Sciatic nerve (tissue), 2 donors: Measurements from ENCODE around the gene SPR. TPM values are rescaled to one million over a fixed set of nuclear protein-coding genes. Genes with fewer than 3 reads are reported as not detected.

Experiments used
- ATAC-seq: fragments of 200-7000 bp; cut with Tn5 transposase; one replicate; pipeline ENCODE4 v1.9.1; 2020; ENCODE audit warnings: mild to moderate bottlenecking, moderate library complexity
- DNase-seq: peaks from one replicate; pipeline ENCODE4 v3.0.0-alpha.2; 2020; ENCODE audit warnings: low spot score
- intact Hi-C: fragments of 100-400 bp; cut with DNase I; formaldehyde crosslinking; loops from one replicate; pipeline ENCODE4 v1.14.2; 2022
- total RNA-seq: library from RNA; stranded (reverse); fragmentation: NEBNext Ultra II Directional; extraction: Animal tissue kit (Norgen Biotek cat#: 25700); gene quantifications from one replicate; pipeline ENCODE4 v1.2.1, GENCODE V29; 2021
- donor health status: DM: no; HTN: no; CAD: no.
- donor health status: DM: no; HTN: no; CAD: no.

SPR gene
- total RNA-seq, 1 donor from 2014 or later = 14.4 TPM

DNA sequence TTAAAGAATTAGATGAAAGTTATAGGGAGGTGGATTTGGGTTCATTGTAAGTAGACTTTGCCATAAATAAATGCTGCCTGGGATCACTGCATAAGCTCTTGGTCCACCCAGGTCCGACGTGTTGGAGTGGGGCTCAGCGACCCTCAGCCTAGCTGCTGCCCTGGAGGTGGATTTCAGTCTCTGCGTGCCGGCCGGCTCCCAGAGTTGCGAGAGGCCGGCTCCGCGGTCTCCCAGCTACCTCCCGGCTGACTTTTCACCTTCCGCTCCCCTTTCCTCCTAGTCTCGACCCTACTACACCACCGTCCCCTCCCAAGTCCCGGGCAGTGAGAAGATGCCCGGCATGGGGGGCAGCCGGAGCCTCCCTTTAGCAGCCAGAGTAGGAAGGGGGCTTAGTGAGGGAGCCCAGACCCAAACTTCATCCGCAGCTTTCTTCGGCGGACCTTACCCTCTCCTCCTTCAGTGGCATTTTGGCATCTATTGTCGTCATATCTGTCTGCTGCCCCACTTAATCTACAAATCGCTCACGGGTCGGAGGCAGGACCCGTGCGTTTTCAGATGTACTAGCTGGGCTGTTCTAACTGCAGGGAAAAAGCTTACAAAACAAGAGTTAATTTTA is 38.2 kb downstream of the SPR start:
- intact Hi-C loops = no loop called here
- no peak for DNase-seq
- no peak for ATAC-seq

DNA sequence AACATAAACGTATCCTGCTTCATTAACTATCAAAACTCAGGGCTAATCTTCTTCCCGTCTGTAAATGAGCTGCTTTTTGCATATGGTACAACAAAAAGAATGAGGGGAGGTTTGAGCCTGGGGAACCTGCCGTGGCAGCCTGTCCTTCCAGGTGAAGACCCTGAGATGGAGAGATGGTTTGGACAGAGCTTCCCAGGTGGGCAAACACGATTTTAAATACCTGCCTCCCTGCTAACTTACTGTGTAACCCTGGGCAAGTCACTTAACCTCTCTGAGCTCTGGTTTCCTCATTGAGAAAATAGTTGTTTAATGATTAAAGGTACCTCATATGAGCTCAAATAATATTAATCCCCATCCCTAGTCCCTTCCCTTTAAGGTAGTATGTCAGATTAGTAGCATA is 39.2 kb downstream of the SPR start:
- intact Hi-C loops = no loop called here
- ATAC-seq (no peak), DNase-seq (no peak)

DNA sequence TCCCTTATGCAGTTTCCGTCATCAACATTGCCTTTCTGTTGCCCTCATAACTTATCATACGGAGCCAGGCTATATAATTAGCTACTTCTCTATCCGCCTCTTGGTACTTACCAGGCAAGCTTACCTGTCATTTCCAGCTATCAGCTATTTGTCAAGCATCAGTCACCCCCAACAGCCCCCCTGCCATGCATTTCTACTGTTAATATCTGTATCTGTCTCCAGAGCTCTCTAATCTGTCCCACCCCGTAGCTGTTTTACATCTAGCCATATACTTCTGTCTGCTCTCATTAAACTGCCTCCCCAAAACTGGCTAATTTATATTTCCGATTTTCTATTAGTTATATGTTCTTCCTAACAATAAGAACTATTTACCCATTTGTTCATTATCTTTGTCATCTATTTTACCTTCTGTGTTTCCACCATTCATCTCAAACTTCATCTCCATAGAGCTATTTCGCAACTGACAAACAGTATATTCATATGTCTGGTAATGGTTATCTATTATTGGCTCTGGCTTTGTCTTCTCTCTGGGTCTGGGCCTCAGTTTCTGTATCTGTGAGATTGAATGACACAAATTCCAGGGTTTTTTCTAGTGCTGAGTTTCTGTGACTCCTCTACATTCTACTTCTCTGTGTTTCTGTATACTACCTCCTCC is 39.7 kb downstream of the SPR start:
- intact Hi-C loops = no loop called here
- ATAC-seq = no peak
- DNase-seq = no peak

DNA sequence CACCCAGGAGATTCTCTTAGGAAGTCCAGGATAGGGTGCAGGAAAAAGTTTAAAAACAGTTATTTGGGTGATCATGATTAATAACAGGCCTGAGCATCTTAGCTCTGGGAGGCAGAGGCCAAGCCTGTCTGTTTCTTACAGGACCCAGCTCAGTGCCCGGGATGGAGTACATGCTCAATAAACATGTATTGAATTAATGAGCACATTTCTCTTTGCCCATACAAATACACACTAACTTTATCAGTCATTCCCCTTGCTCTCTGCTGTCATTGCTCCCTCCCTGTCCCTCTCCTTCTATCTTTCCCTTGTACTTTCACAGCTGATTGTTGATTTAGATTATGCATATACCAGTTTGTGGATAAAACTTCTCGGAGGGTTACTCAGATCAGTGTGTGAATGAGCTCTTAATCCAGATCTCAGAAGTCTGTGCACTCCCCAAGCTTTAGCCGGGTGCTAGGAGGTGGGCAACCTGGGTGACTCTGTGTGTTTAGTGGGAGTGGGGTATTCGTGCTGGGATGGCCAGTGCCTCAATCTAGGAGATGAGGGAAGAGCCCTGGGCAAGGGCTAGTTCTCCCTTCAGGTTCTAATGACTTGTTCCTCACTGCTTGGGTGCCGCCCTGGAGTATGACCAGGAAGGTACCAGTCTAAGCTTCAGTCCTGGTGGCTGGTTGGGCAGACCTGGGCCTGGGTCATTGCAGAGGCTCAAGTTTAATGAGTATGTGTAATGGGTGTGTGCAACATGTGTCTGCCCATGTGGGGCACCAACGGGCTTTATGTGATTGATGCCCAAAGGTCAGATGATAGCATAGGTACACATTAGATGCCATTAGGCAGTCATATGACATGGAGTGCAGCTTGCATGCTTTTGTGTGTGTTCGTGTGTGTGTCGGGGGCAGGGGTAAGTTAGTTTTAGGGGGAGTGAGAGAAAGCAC is 40.7 kb downstream of the SPR start:
- intact Hi-C loops = no loop called here
- ATAC-seq (no peak), DNase-seq (no peak)

DNA sequence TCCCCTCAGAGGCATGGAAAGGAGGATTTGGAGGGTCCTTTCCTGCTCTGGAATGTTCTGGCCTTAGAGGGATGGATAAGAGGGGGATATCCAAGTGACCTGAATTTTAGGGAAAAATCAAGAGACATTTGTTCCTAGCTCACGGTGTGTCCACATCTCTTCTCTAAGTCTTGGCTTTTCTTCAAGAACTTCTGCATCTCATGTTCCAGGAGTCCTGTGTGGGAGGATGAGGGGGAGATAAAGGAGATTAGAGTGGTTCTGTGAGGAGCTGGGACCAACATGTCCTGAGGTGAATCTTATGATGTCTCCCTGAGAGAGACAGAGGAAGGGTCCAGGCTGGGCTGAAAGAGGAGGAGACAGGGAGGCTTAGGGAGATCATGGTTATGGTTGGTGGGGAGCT is 41.8 kb downstream of the SPR start:
- intact Hi-C loops = no loop called here
- DNase-seq = no peak
- no peak for ATAC-seq

DNA sequence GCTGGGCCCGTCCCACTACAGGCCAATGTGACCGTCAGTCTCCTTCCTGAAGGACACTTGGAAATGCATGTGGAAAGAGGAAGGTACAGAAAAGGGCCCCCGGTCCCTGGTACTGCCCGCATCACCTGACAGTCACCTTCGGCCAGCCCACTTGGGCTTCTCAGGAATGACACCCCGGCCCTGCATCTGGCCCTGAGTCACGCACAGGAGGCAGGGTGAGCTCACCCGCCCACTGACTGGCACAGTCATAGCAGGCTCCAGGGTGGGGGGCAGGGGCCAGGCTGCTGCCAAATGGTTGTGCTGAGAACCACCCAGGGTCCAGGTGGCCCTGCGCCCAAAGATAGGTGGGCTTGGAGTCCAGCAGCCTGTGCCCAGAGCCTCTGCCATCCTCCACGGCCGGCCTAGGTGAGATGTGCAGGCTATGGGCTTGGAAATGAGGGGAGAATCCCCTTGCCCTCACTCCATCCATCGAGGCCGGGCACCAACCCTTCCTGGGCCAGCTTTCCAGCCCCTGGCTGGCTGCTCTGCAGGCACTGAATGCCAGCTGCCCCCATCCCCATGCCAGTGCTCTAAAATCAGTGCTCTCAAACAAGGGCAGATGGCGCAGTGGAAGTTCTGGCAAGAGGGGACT is 44.2 kb downstream of the SPR start:
- ATAC-seq (no peak), DNase-seq (peak; percentile 43)
- intact Hi-C loops = no loop called here

DNA sequence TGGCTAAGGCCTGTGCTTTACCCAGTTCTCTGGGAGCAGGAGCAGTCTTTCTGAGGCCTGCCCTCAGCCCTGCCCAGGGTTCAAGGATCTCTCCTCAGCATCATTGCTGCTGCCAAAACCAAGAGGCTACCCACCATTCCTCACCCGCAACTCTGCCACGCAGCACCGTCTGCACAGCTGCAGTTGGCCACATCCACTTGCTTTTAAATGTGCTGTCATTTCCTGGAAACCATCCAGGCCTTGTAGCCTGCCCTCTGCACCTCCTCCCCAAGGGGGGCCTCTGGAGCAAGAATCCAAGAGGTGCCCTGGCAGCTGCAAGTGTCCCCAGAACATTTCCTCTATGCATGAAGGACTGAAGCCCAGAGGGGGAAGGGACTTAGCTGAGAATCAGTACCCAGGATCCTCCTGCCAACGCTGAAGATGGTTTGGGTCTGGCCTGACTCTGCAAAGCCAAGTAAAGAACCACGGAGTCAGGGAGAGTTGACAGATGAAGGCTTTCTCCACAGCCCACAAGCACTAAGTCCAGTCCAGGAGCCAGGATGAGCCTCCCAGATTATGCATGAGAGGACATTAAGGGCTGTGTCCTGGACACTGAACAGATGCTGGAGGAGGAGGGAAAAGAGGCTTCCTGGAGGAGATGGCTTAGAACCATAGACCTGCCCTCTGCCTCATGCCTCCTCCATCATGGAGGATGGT is 45.0 kb downstream of the SPR start:
- ATAC-seq = no peak
- DNase-seq = peak; percentile 41
- intact Hi-C loops = no loop called here

DNA sequence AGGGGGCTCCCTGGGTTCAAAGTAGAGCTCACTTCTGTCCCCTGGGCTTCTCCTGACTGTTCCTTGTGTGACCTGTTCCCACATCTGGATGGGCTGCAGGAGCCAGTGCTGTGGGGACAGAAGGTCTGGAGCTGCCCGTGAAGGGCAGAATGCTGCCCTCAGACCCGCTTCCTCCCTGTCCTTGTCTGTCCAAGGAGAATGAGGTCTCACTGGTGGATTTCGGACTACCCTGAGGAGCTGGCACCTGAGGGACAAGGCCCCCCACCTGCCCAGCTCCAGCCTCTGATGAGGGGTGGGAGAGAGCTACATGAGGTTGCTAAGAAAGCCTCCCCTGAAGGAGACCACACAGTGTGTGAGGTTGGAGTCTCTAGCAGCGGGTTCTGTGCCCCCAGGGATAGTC is 45.6 kb downstream of the SPR start:
- no peak for ATAC-seq
- no peak for DNase-seq
- intact Hi-C loops = no loop called here

DNA sequence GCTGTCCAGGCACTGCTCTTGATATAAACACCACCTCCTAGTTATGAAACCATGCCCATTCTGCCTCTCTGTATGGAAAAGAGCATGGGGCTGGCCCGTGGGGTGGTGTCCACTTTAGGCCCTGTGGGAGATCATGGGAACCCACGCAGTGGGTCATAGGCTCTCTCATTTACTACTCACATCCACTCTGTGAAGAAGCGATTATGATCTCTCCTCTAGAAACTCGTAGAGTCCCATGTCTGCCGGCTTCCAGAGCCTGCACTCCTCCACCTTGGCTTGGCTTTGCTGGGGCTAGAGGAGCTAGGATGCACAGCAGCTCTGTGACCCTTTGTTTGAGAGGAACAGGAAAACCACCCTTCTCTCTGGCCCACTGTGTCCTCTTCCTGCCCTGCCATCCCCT is 46.0 kb downstream of the SPR start:
- no peak for ATAC-seq
- no peak for DNase-seq
- intact Hi-C loops = no loop called here

DNA sequence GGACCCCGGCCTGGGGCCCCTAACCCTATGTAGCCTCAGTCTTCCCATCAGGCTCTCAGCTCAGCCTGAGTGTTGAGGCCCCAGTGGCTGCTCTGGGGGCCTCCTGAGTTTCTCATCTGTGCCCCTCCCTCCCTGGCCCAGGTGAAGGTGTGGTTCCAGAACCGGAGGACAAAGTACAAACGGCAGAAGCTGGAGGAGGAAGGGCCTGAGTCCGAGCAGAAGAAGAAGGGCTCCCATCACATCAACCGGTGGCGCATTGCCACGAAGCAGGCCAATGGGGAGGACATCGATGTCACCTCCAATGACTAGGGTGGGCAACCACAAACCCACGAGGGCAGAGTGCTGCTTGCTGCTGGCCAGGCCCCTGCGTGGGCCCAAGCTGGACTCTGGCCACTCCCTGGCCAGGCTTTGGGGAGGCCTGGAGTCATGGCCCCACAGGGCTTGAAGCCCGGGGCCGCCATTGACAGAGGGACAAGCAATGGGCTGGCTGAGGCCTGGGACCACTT is 46.5 kb downstream of the SPR start:
- ATAC-seq (no peak), DNase-seq (no peak)
- intact Hi-C loops = no loop called here

DNA sequence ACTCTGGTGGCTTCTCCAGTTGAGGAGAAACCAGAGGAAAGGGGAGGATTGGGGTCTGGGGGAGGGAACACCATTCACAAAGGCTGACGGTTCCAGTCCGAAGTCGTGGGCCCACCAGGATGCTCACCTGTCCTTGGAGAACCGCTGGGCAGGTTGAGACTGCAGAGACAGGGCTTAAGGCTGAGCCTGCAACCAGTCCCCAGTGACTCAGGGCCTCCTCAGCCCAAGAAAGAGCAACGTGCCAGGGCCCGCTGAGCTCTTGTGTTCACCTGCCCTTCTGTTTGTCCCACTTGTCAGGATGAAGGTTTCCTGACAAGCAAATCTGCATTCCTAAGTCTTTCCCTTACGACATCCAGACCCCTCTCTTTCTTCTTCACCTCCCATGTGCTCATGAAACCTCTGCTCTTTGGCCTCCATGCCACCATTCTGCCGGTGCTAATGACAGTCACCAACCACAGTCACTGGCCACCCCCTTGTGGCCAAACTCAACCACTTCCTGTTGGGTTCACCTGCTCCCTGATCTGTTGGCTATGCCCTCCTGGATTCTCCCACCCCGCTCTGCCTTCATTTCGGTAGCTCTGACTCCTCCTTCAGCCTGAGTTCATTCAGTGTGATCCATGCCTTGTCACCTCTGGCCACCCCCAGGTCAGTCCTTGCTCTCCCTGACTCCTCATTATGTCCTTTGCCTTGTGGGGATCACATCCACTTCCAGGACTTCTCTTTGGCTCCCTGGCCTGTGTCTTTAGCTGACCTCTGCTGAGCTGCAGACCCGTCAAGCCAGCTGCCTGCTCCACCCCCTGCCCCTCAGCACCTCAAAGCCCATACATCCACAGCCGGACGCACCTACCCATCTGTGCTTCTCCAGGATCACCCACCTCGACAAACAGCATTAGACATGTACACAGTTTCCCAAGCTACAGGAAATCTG is 47.7 kb downstream of the SPR start:
- intact Hi-C loops = no loop called here
- ATAC-seq = no peak
- DNase-seq = no peak

DNA sequence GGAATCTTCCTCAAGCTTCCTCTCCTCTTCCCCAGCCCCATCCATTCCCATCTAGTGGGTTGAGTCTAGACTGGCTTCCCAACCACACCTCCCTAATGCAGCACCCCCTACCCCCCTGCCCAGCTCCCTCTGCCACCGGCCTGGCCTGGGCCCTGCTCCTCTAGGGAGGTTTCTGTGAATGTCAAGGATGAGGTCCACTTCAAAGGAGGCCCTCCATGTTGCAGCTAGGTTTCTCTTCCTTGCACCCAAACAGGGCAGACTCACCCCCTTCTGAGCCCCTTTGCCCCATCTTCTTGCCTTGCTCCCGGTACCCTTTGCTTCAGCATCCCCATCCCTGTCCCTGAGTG is 48.4 kb downstream of the SPR start:
- no peak for ATAC-seq
- no peak for DNase-seq
- intact Hi-C loops = no loop called here

DNA sequence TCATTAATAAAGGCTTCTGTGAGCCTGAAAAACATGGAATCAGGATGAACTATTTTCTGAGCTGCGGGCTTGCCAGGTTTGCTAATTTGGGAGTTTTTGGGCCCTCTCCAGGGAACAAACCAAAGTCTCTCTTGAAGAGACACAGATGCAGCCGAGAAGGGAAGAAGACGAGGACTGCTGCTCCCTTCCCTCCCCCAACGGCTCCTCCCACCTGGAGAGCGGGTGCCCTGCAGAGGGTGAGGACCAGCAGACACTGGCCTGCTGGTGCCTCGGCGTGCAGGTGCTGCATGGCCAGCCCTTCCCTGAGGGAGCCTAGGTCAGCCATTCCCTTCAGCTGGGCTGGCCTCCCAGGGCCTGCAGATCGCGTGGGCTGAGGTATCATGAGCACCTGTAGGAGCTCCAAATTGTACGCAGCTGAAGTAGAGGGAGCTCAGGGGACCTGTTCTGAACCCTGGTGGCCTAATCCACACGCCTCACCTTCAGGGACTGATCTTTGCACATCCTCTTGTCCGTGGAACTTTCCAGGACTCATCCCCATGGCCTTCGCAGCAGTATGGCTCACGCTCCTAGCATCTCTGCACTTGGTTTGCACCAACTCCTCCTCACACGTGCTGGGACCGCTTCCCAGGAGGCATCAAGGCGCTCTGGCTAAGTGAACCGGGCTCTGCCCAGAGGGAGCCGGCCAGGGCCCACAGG is 49.6 kb downstream of the SPR start:
- ATAC-seq = no peak
- DNase-seq = no peak
- intact Hi-C loops = no loop called here

DNA sequence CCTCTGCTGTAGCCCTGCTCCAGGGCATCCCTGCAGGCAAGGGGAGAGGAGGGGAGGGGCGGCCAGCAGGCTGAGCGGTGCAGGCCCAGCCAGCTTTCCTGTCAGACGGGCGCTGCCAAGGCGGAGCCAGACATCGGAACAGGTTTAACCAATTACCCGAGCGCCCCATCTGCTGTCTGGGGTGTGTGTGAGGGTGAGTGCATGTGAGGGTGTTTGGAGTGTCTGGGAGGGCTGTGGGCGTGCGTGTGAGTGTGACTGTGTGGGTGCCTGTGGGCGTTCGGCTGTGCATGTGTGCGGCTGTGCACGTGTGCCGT is 50.1 kb downstream of the SPR start:
- intact Hi-C loops = no loop called here
- ATAC-seq = no peak
- no peak for DNase-seq

DNA sequence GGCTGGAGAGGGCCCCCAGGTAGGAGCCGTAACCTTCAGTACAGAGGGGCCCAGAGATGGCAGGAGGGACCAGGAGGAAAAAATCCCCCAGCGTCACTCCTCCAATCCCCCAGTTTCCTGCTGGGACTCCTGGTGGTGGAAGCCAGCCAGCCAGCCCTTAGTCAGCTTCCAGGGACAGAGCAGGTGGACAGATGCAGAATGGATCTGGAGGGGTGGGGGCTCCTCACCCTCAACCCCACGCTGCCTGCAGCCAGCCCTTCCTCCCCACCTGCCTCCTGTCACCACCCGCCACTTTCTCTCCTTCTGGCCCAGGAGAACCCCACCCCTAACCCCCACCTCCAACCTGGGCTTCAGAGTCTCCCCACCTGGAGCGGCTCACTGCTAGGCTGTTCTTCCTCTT is 51.2 kb downstream of the SPR start:
- intact Hi-C loops = no loop called here
- DNase-seq = no peak
- no peak for ATAC-seq

DNA sequence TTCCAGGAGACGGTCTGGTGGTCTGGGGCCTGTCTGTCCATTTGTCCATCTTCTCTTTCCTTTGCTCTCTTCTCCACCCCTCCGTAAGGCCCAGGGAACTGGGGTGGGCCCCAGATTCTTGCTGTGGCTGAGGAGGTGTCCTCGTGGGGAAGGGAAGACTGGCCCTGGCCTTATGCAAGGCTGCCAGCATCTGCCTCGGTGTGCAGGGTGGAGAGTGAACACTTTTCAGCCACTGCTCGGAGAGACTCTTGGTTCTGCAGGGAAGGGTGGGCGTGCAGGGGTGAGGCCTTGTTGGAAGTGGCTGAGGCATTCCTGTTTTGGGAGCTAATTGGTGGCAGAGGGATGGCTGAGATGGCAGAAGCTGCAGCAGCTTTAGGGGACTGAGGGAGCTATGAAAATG is 53.2 kb downstream of the SPR start:
- intact Hi-C loops = no loop called here

DNA sequence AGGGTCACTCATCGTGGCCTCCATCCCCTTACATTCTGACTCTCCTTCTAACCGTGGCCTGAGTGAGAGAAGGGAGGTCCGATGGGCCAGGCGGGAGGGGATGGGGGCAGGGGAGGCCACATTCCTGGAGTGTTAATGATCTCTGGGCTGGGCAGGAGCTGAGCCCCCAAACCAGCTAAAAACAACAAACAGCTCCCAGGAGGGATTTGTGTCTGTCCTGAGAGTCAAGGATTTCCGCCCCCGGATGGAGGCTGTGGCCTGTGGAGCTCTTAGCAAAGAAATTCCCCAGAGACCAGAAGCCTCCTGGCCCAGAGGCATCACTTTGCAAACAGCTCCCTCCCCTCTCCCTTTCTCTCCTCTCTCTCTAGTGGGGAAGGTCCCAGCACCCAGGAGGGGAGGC is 53.6 kb downstream of the SPR start:
- ATAC-seq (no peak), DNase-seq (no peak)
- intact Hi-C loops = no loop called here

More for the DNA sequence above, 53.2 kb downstream of the SPR start:
- no peak for ATAC-seq
- no peak for DNase-seq
